HK-2 (cell line): ENCODE results near the gene SLPI.

Source experiments
- DNase-seq: peaks from one replicate; pipeline ENCODE4 v3.0.0-alpha.2; 2018; ENCODE audit not compliant: unreplicated experiment

The SLPI gene

GRCh38 chr20:45269754-45270270 is 15.4 kb upstream of the SLPI start:
- no peak for DNase-seq

GRCh38 chr20:45269056-45269455 is 14.7 kb upstream of the SLPI start:
- no peak for DNase-seq

GRCh38 chr20:45268531-45268930 is 14.2 kb upstream of the SLPI start:
- no peak for DNase-seq

- no peak for DNase-seq
These were observed 12.6 kb upstream of the SLPI start for GRCh38 chr20:45266977-45267376.

GRCh38 chr20:45263556-45264266 is 9.3 kb upstream of the SLPI start:
- DNase-seq: no peak

- no peak for DNase-seq
These were observed 4.3 kb upstream of the SLPI start for GRCh38 chr20:45258664-45259063.

GRCh38 chr20:45258259-45258658 is 3.9 kb upstream of the SLPI start:
- no peak for DNase-seq

- DNase-seq: no peak
These were observed 3.3 kb upstream of the SLPI start for GRCh38 chr20:45257711-45258110.

GRCh38 chr20:45257161-45257560 is 2.8 kb upstream of the SLPI start:
- DNase-seq: no peak

- no peak for DNase-seq
These were observed 1.1 kb downstream of the SLPI start for GRCh38 chr20:45253261-45253660.

- DNase-seq: no peak
These were observed 2.3 kb downstream of the SLPI start for GRCh38 chr20:45251884-45252560.

- DNase-seq: no peak
These were observed 5.8 kb downstream of the SLPI start for GRCh38 chr20:45248609-45249008.

GRCh38 chr20:45247865-45248264 is 6.5 kb downstream of the SLPI start:
- DNase-seq: no peak

GRCh38 chr20:45246109-45246508 is 8.3 kb downstream of the SLPI start:
- no peak for DNase-seq

GRCh38 chr20:45238139-45238538 is 16.2 kb downstream of the SLPI start:
- no peak for DNase-seq

- no peak for DNase-seq
These were observed 18.4 kb downstream of the SLPI start for GRCh38 chr20:45235995-45236394.

- no peak for DNase-seq
These were observed 23.7 kb downstream of the SLPI start for GRCh38 chr20:45230631-45231030.

GRCh38 chr20:45229264-45230056 is 24.9 kb downstream of the SLPI start:
- peak; percentile 61 for DNase-seq

GRCh38 chr20:45226287-45226686 is 28.1 kb downstream of the SLPI start:
- DNase-seq: no peak

GRCh38 chr20:45223136-45223535 is 31.2 kb downstream of the SLPI start:
- DNase-seq: no peak

- DNase-seq: no peak
These were observed 33.3 kb downstream of the SLPI start, which contains the start of gene SEMG2 for GRCh38 chr20:45221076-45221475. SEMG2 (plus strand) TSS chr20:45221373; CDS start chr20:45221390, 17 bp downstream.

- no peak for DNase-seq
These were observed 35.7 kb downstream of the SLPI start for GRCh38 chr20:45218636-45219035.
